ENCODE data around the gene SLC66A2.
A peak's percentile ranks its signal among the peaks of the same experiment; 100 is the strongest.

Gene SLC66A2

DNA sequence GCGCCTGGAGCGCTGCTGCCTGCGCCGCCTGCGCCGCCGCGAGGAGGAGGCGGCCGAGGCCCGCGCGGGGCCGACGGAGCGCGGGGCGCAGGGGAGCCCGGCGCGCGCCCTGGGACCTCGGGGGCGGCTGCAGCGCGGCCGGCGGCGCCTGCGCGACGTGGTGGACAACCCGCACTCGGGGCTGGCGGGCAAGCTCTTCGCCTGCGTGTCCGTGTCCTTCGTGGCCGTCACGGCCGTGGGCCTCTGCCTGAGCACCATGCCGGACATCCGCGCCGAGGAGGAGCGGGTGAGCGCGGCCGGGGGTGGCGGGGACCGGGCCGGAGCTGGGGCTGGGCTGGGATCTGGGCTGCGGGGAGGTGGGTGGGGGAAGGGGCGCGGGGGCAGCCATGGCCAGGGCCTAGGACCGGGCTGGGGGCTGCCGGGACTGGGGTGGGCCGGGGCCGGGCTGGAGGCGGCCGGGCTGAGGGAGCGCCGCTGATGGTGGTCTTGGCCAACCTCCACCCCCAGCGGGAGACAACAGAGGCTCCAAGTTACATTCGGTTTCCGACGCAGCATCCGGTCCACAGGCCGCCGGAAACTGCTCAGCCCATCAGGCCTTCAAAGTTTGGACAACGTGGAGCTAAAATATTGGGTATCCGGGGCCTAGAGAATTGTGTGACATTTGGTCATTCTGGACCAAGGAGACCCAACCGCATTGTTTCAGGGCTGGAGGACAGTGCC, 87.3 kb downstream of the SLC66A2 start:
- DNase-seq: no peak

DNA sequence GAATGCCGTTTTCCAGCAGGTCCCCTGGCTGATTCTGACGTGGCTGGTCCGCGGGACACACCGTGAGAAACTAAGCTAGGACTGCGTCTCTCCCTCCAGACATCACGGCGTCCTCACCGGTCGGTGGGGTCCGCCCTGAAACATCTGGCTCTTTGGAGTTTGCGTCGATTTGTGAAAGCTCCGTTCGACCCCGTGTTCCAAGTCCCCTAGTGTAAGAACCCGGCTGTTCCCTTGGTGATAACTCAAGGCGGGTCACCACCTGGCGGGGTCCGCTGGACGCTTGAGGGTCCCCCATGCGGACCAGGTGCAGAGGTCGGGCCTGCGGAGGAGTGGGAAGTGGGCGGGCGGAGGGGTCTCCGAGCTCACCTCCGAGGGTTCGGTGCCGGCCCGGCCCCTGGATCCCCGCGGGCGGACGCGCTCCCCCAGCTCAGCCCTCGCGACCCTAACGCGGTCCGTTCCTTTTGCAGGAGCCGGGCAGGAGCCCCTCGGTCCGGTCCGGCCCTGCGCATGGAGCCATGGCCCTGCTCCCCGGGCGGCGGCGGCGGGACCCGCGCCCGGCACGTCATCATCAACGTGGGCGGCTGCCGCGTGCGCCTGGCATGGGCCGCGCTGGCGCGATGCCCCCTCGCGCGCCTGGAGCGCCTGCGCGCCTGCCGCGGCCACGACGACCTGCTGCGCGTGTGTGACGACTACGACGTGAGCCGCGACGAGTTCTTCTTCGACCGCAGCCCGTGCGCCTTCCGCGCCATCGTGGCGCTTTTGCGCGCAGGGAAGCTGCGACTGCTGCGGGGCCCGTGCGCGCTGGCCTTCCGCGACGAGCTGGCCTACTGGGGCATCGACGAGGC, 88.1 kb downstream of the SLC66A2 start:
- DNase-seq: no peak

DNA sequence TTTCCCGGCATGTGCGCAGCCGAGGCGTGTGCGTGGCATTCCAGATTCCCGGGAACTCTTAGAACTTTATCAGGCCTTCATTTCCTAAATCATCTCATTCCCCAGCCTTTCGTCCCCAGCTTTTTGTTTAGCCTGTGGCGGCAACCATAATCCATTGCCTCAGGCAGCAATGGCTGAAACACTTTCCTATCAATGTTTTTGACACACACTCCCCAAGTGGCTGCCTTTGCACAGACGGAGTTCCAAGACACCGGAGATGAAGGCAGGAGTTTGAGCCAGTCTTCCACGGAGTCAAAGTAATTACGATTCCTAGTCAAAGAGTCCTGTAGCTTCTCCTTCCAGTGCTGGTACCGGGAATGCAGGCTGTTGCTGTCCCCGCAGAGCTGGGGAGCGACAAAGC, 88.9 kb downstream of the SLC66A2 start:
- no peak for DNase-seq

DNA sequence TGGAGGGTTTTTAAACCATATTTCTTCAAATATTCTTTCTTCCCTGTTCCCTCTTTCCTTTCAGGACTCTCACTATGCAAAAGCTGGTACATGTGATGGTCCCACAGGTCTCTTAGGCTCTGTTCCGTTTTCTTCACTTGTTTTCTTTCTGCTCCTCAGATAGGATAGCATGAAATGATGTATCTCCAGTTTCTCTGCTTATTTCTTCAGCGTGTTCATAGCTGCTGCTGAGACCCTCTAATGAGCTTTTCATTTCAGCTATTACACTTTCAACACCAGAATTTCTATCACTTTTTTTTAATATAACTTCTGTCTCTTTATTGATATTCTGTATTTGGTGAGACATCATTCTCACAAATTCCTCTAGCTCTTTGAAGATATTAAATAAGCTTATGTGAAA, 89.8 kb downstream of the SLC66A2 start:
- no peak for DNase-seq

DNA sequence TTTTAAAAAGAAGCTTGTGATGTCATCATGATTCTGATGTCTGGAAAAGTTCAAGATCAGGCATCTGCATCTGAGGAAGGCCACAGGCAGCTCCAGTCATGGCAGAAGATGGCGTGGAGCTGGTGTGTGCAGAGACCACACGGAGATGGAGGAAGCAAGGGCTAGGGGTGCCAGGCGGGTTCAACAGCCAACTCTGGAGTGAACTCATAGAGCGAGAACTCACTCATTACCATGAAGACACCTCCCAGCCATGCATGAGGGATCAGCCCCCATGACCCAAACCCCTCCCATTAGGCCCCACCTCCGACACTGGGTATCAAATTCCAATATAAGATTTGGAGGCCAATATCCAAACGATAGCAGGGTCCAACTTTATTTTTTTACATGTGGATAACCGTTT, 92.1 kb downstream of the SLC66A2 start:
- DNase-seq: no peak

DNA sequence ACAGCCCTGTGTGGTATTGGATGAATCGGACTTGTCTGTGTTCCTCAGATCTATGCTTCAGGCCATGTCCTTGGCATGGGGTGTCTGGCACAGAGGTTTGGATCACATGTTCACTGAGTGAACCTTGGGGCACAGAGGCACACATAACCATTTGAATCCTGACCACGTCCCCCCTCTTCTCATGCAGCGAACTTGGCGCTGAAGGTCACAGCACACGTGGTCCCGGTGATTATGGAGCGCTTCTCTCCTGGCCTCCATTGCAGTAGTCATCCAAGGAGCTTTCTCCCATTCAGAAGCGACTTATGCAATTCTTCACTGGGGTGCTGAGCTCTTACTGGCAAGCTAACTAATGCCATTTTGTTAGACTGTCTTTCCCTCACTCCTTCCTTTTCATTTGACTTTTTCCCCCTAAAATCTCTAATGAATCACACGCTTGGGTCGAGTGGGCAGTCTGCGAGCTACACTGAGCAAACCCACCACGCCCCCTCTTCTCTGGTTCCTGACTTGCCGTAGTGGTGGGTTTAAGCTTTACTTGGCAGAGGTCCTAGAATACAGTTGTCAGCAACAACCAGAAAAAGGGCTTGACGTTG, 94.3 kb downstream of the SLC66A2 start:
- DNase-seq: peak; percentile 55

DNA sequence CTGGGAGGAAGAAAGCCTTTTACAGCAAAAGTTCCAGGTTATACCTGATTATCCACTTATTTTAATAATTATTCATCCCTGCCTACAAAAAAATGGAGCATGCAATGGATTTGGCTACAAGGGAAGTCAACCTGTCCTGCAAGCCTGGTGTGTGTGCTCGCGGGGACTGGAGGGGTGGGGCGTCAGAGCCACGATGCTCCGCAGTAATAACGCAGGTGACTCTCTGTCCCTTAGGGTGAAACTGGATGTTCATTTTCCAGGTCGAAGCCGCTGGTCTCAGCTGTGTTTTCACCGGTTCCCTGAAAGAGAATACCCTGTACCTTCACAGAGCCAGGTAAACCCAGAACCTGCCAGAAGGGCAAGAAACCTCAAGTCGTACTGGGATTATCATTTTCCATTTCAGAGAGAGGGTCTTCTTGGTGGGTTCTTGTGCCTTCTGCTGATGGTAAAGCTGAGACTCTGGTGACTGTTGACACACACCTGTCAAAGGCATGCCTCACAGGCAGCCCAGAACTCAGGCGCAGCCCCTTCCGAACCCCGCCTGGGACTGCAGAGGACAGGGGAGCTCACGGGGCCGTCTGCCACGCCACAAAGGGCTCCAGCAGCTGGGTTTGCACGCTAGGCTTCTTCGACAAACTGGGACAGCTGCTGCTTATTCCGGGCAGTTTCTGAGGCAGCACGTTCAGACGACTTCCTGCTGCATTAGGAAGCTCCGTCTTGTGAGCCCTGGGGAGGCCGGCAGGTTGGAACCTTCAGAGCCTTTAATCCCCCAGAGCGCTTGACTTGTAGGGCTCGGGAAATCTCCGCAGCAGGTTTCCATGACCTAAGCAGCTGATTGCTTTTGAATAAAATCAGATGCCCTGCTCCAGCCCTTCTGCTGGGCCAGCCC, 95.1 kb downstream of the SLC66A2 start:
- peak; percentile 74 for DNase-seq

DNA sequence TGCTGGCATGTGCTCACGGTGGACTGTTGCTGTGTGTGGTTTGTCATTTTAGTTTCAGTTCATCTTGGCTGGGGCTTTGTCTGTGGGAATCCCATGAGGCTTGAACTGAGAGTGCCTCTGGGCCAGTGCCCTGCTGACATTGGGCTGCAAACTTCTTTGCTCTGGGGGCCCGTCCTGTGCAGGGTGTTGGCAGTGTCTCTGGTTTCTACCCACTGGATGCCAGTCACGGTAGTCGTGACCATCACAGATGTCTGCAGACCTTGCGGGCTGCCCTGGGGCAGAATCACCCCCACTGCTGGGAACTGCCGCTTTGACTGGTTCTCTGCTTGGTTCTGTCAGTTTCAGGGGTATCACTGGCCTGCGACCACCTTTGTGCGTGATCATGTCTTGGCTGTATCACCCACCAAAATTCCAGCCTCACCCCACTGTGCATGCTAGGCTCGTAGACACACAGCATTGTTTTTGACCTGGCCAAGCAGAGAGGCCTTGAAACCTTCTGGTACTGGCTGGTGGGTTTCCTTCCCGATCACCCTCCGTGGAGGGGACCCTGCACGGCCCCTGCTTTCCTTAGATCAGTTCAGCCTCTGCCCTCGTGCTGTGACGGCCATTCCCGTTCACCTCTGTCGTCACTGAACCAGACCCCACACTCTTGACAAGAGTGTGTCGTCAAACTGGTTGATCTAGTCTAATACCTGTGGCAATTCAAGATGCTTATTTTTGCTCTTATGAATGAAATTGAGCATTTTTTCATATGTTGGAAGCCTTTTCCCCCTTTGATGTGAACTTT, 96.1 kb downstream of the SLC66A2 start:
- DNase-seq: no peak

DNA sequence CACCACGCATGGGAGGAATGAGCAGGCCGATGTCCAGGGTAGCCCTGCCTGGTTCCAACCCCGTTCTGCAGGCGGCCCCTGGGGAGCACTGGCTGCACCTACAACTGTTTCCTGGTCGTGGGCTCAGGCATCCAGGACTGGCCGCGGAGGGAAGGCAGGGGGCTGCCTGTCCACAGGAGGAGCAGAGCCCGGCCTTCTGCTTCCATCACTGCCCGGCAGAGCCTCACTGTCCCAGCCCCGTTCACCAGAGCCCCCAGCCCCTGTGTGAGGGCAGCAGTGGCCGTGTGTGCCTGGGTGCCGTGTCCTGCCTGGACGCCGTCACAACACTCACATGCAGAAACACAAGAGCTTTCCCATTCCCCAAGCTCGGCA, 97.5 kb downstream of the SLC66A2 start:
- no peak for DNase-seq

DNA sequence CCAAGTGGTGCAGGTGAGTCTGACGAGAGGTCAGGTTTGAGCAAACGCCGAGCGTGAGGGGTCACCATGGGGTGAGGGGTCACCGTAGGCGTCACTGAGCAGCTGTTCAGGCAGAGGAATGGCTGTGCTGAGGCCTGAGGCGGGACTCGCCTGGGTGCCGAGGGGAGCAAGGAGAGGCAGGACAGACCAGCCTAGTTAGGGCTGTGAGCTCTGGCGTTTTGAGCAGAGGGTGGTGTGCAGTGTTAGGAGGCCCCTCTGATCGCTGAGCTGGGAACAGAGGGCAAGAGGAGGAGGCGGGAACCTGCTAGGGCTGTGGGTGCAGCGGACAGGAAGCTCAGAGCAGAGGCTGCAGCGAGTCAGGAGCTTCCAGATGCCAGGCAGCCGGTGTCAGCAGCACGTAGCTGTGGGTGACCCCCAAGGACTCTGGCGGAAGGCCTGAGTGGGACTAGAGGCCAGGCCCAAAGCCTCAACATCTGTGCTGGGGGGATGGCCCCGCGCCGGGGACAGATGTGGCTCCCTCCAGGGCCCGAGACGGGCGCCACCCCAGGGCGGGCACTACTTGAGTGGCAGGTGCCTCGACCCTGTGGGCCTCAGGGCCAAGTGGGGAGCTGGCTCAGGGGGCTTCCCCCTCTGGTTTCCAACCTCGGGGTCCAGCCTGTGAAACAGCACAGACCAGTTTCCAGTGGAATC, 98.0 kb downstream of the SLC66A2 start:
- peak; percentile 13 for DNase-seq

DNA sequence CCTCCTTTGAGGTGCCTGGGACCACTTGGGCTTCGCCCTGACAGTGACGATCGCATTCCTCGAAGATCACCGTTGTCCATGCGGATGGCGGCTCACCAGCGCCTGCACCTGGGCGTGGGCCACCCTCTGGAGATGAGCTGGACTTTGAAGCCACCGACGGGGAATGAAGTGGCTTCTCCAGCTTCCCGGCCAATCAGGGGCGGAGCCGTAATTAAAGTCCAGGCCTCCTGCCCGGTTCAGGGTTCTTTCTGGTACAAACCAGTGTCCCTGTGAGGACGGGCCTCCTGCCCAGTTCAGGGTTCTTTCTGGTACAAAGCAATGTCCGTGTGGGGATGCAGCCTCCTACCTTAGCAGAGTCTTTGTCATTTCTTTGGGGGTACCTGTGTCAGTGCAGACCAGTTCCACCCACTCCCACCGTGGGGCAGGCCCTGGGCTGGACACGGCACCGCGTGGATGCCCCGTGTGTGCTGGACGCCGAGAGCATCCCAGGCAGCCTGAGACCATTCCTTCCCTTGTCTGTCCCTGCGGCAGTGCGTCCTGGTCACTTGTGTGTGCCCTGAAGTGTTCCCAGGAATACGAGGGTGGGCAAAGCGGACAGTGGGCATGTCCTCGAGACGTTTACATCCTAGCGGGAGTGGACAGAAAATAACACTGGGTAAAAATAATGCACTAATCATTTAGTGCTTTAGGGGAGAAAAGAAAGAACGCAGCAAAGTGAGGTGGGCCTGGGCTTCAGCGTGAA, 98.7 kb downstream of the SLC66A2 start:
- peak; percentile 12 for DNase-seq

Measured in femur (tissue), 1 donor.